Mesendoderm (in vitro differentiated cells): ENCODE results near the gene TTC12.
"Not testable (repeated sequence)": the region's sequence is repeated elsewhere in the genome, so short reads cannot be mapped to it uniquely, and the experiment has no call there.

Experiments
- DNase-seq: peaks from one replicate; pipeline ENCODE4 v3.0.0; 2013
- H2AK5ac ChIP-seq: 2 replicates; pipeline ENCODE4 v1.6.1; 2013; ENCODE audit warnings: low read length, inconsistent platforms
- H2BK120ac ChIP-seq: 2 replicates; pipeline ENCODE4 v1.6.1; 2013; ENCODE audit warnings: low read depth, mild to moderate bottlenecking, low read length, moderate library complexity, mixed read lengths
- H2BK15ac ChIP-seq: replicated peaks from 2 replicates; pipeline ENCODE4 v1.6.1; 2013; ENCODE audit warnings: low read depth, mild to moderate bottlenecking, moderate library complexity
- H2BK5ac ChIP-seq: 2 replicates; pipeline ENCODE4 v1.6.1; 2013; ENCODE audit warnings: low read length, inconsistent platforms
- H3K18ac ChIP-seq: 2 replicates; pipeline ENCODE4 v1.6.1; 2013; ENCODE audit warnings: mild to moderate bottlenecking, low read length, mixed read lengths
- H3K23ac ChIP-seq: one replicate; pipeline ENCODE4 v1.6.1; 2013; ENCODE audit warnings: low read length
- H3K27ac ChIP-seq: 2 replicates; pipeline ENCODE4 v1.5.1; 2013; ENCODE audit warnings: low read depth, mild to moderate bottlenecking, inconsistent platforms, low read length, moderate library complexity
- H3K27me3 ChIP-seq: 2 replicates; pipeline ENCODE4 v1.6.1; 2013; ENCODE audit warnings: low read length, control low read depth, mild to moderate bottlenecking, inconsistent platforms; ENCODE audit not compliant: insufficient read depth, poor library complexity
- H3K36me3 ChIP-seq: 2 replicates; pipeline ENCODE4 v1.6.1; 2013; ENCODE audit warnings: low read length, inconsistent platforms; ENCODE audit not compliant: control insufficient read depth, insufficient read depth
- H3K4ac ChIP-seq: one replicate; pipeline ENCODE4 v1.6.1; 2013; ENCODE audit warnings: low read depth, mild to moderate bottlenecking, low read length, moderate library complexity
- H3K4me1 ChIP-seq: 2 replicates; pipeline ENCODE4 v1.6.1; 2013; ENCODE audit warnings: low read depth, low read length, inconsistent platforms; ENCODE audit not compliant: control insufficient read depth
- H3K4me2 ChIP-seq: 2 replicates; pipeline ENCODE4 v1.6.1; 2013; ENCODE audit warnings: low read length
- H3K4me3 ChIP-seq: 2 replicates; pipeline ENCODE4 v1.5.1; 2013; ENCODE audit warnings: mild to moderate bottlenecking, low read length
- H3K56ac ChIP-seq: one replicate; pipeline ENCODE4 v1.6.1; 2013; ENCODE audit warnings: low read length
- H3K79me1 ChIP-seq: 2 replicates; pipeline ENCODE4 v1.6.1; 2013; ENCODE audit warnings: low read length, inconsistent platforms
- H3K79me2 ChIP-seq: 2 replicates; pipeline ENCODE4 v1.6.1; 2013; ENCODE audit warnings: mild to moderate bottlenecking, low read length; ENCODE audit not compliant: control insufficient read depth, insufficient read depth
- H3K9ac ChIP-seq: 2 replicates; pipeline ENCODE4 v1.6.1; 2013; ENCODE audit warnings: low read length, inconsistent platforms
- H4K5ac ChIP-seq: one replicate; pipeline ENCODE4 v1.6.1; 2013; ENCODE audit warnings: low read length
- H4K8ac ChIP-seq: one replicate; pipeline ENCODE4 v1.6.1; 2013; ENCODE audit warnings: low read depth, mild to moderate bottlenecking, control low read depth, low read length, moderate library complexity
- WGBS: extraction: QIAGEN DNeasy Blood & Tissue Kit; methylation state at CpG from one replicate; pipeline ENCODE4 v1.1.7; 2013; ENCODE audit warnings: low lambda C conversion rate, missing lambda C conversion rate; ENCODE audit not compliant: insufficient coverage; ENCODE audit errors: extremely low coverage; 5-methylcytosine and 5-hydroxymethylcytosine counted together

Gene TTC12

DNA sequence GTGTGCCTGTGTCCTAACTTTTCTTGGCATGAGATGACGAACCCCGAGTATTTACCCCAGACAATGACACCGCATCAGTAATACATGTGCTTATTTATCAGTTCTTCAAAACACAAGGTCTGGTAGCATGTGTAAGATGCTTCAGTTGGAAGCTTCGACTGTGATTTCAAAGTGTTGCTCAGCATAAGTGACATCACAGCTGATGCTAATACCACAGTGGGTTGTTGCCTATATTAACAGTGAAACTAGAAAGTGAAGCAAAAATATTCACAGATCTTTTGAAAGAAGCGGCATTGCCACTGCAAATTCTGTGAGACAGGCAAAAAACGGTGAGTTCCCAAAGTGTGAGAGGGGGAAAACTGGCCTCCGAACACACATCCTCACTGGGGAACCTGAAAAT, 18.4 kb upstream of the TTC12 start:
- Histone ChIP-seq H3K4ac (no peak overlapping the region), H3K56ac (no peak overlapping the region), H3K27ac (no peak overlapping the region), H4K8ac (no peak overlapping the region), H3K36me3 (no peaks in the 10 kb centered on the region), H3K27me3 (no peaks in the 10 kb centered on the region), H3K79me2 (no peaks in the 10 kb centered on the region), H3K4me1 (peaks cover 4% of the 10 kb centered on the region), H3K18ac (no peak overlapping the region), H3K79me1 (no peaks in the 10 kb centered on the region), H2AK5ac (no peak overlapping the region), H3K4me2 (no peak overlapping the region), H2BK5ac (no peak overlapping the region), H2BK15ac (no peak overlapping the region), H3K9ac (no peak overlapping the region), H3K4me3 (no peak overlapping the region), H2BK120ac (no peak overlapping the region), H4K5ac (no peak overlapping the region), H3K23ac (no peak overlapping the region)
- DNase-seq: no peak
- WGBS: no CpG with 5 or more reads among the region's 7 CpGs

DNA sequence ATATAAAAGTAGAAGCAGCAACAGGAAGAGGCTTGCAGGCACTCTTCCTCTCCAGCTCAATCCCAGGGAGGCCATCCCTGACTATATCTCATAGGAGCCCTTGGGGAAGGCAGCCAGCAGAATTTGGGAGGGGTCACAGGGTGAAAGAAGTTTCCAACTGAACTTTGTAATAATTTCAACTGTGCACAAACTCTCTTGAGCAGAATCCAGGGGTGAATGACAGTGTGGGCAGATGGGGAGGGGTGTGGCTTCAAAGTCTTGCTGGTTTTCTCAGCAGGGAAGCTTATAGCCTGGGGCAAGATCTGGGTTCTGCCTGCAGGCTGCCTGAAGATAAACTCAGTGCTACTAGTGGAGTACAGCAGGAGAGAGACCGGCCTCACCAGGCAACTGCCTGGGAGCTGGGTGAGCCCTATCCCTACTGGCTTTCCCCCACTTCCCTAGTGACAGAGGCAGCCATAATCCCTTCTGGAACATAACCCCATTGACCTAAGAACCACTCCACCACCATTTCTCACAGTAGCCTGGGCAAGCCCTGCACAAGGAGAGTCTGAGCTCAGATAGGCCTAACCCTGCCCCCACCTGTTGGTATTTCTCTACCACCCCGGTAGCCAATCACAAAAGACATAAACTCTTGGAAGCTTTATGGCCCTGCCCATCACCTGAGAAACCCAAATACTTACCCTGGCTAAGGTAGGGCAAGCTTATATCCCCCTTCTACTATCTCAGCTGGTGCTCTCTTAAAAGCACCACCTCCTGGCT, 17.8 kb upstream of the TTC12 start:
- peak; percentile 31 for DNase-seq
- H3K4ac ChIP-seq: no peak overlapping the region
- no peak overlapping the region for H3K56ac ChIP-seq
- H3K23ac ChIP-seq: no peak overlapping the region
- H2AK5ac ChIP-seq: no peak overlapping the region
- no peak overlapping the region for H4K5ac ChIP-seq
- no peak overlapping the region for H3K9ac ChIP-seq
- no CpG with 5 or more reads among the region's 2 CpGs for WGBS
- no peak overlapping the region for H3K4me3 ChIP-seq
- H3K27me3 ChIP-seq: no peaks in the 10 kb centered on the region
- no peak overlapping the region for H3K18ac ChIP-seq
- no peak overlapping the region for H3K4me2 ChIP-seq
- no peak overlapping the region for H2BK5ac ChIP-seq
- peaks cover 4% of the 10 kb centered on the region for H3K4me1 ChIP-seq
- no peaks in the 10 kb centered on the region for H3K79me1 ChIP-seq
- no peak overlapping the region for H2BK120ac ChIP-seq
- H3K36me3 ChIP-seq: no peaks in the 10 kb centered on the region
- H3K27ac ChIP-seq: no peak overlapping the region
- H4K8ac ChIP-seq: no peak overlapping the region
- no peaks in the 10 kb centered on the region for H3K79me2 ChIP-seq
- no peak overlapping the region for H2BK15ac ChIP-seq

- H2BK120ac ChIP-seq, H4K5ac ChIP-seq, H3K27ac ChIP-seq, H3K56ac ChIP-seq, H3K4ac ChIP-seq, H3K27me3 ChIP-seq, H3K9ac ChIP-seq, H2BK5ac ChIP-seq, H3K4me3 ChIP-seq, H3K36me3 ChIP-seq, H2AK5ac ChIP-seq, H3K23ac ChIP-seq, H3K4me1 ChIP-seq, H3K79me1 ChIP-seq, H3K79me2 ChIP-seq, H2BK15ac ChIP-seq, H4K8ac ChIP-seq, H3K18ac ChIP-seq, H3K4me2 ChIP-seq: not testable (repeated sequence)
- no CpG with 5 or more reads among the region's 3 CpGs for WGBS
- DNase-seq: peak; percentile 8
Measured at GRCh38 chr11:113298496-113298895, 15.9 kb upstream of the TTC12 start.

DNA sequence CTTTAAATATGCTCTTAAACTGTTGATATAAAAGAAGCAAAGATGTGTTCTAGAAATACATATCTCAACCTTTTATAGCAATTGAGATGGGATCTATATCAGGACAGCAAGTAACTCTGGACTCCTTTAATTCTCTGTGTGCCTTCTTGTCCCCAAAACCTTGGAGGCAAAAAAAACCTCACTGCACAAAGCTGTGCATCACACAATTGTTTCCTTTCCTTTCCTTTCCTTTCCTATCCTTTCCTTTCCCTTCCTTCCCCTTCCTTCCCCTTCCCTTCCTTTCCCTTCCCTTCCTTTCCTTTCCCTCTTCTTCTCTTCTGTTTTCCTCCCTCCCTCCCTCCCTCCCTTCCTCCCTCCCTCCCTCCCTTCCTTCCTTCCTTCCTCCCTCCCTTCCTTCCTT, 9.5 kb upstream of the TTC12 start:
- H3K79me2 ChIP-seq: no peaks in the 10 kb centered on the region
- H2AK5ac ChIP-seq: no peak overlapping the region
- no peak overlapping the region for H3K4me3 ChIP-seq
- H3K27ac ChIP-seq: no peak overlapping the region
- no peak overlapping the region for H3K23ac ChIP-seq
- H2BK5ac ChIP-seq: no peak overlapping the region
- H2BK120ac ChIP-seq: no peak overlapping the region
- no peak overlapping the region for H3K9ac ChIP-seq
- H3K56ac ChIP-seq: no peak overlapping the region
- no peak overlapping the region for H2BK15ac ChIP-seq
- H3K36me3 ChIP-seq: no peaks in the 10 kb centered on the region
- no peak overlapping the region for H3K4me2 ChIP-seq
- H3K18ac ChIP-seq: no peak overlapping the region
- no peaks in the 10 kb centered on the region for H3K4me1 ChIP-seq
- no peak overlapping the region for H4K8ac ChIP-seq
- no peak overlapping the region for H3K4ac ChIP-seq
- no peak for DNase-seq
- no peaks in the 10 kb centered on the region for H3K79me1 ChIP-seq
- H3K27me3 ChIP-seq: no peaks in the 10 kb centered on the region
- no peak overlapping the region for H4K5ac ChIP-seq

GRCh38 chr11:113305440-113306336, 8.7 kb upstream of the TTC12 start:
- H3K56ac ChIP-seq: no peak overlapping the region
- no peaks in the 10 kb centered on the region for H3K4me1 ChIP-seq
- DNase-seq: peak; percentile 73
- no peak overlapping the region for H3K4me3 ChIP-seq
- no peak overlapping the region for H3K9ac ChIP-seq
- H4K5ac ChIP-seq: no peak overlapping the region
- no peak overlapping the region for H3K4ac ChIP-seq
- no peaks in the 10 kb centered on the region for H3K79me1 ChIP-seq
- H3K36me3 ChIP-seq: no peaks in the 10 kb centered on the region
- H2BK5ac ChIP-seq: no peak overlapping the region
- no peak overlapping the region for H4K8ac ChIP-seq
- H2BK120ac ChIP-seq: no peak overlapping the region
- H2BK15ac ChIP-seq: no peak overlapping the region
- WGBS: no CpG with 5 or more reads among the region's 12 CpGs
- no peak overlapping the region for H3K23ac ChIP-seq
- H3K27me3 ChIP-seq: no peaks in the 10 kb centered on the region
- H3K27ac ChIP-seq: no peak overlapping the region
- H3K79me2 ChIP-seq: no peaks in the 10 kb centered on the region
- no peak overlapping the region for H3K4me2 ChIP-seq
- no peak overlapping the region for H3K18ac ChIP-seq
- no peak overlapping the region for H2AK5ac ChIP-seq
